Stimulated activated CD4-positive, alpha-beta T cell treated with anti-CD3 and anti-CD28 coated beads, TNF-alpha, amount 100 ng/mL, for 1 hour (primary cell): ENCODE data around the gene KANTR.
"Not testable (repeated sequence)": the region's sequence is repeated elsewhere in the genome, so short reads cannot be mapped to it uniquely, and the experiment has no call there.

Experiments
- DNase-seq, 3 donors: peaks; one replicate each; pipeline ENCODE4 v3.0.0-alpha.2; 2020; ENCODE audit warnings: low read depth in 3 of 3, low spot score in 1 of 3

The KANTR gene

GRCh38 chrX:53125506-53125905 lies 31.6 kb downstream of the KANTR start:
- no peak for DNase-seq

DNA sequence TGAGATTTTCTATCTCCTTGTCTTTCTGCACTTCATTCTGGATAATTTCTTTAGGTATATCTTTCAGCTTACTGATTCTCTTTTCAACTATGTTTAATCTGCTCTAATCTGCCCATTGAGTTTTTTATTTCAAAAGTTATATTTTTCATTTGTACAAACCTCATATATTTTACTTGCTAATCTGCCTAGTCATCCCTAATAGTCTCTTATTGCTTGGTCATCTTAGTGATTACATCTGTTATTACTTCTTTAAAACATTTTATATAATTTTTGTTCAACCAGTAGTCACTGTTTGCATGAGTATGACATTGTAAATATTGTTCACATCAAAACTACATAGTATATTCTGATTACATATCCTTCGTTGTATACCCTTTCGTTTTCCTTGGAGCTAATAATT lies 32.4 kb downstream of the KANTR start:
- no peak for DNase-seq

GRCh38 chrX:53128097-53128749 lies 34.3 kb downstream of the KANTR start:
- DNase-seq: no peak

- DNase-seq: no peak
These were observed 39.5 kb downstream of the KANTR start for GRCh38 chrX:53133400-53133799.

- DNase-seq: no peak
These were observed 41.6 kb downstream of the KANTR start for GRCh38 chrX:53135581-53135980.

DNA sequence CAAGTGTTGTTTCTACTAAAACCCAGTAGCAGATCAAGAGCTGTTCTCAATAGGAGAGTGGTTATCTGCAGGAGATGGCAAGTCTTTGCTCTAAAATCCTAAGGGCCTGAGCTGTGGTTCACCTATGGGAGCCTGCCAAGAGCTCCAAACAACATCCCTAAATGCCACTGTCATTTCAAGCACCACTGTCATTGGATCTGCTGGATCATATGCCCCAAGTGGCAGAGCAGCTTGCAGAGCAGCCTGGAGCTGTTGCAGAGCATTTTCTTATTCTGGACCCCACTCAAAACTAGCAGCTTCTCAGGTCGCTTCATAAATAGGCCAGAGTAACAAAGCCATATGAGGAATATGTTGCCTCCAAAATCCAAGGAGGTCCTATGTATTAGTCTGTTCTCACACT lies 59.6 kb downstream of the KANTR start:
- DNase-seq: no peak

DNA sequence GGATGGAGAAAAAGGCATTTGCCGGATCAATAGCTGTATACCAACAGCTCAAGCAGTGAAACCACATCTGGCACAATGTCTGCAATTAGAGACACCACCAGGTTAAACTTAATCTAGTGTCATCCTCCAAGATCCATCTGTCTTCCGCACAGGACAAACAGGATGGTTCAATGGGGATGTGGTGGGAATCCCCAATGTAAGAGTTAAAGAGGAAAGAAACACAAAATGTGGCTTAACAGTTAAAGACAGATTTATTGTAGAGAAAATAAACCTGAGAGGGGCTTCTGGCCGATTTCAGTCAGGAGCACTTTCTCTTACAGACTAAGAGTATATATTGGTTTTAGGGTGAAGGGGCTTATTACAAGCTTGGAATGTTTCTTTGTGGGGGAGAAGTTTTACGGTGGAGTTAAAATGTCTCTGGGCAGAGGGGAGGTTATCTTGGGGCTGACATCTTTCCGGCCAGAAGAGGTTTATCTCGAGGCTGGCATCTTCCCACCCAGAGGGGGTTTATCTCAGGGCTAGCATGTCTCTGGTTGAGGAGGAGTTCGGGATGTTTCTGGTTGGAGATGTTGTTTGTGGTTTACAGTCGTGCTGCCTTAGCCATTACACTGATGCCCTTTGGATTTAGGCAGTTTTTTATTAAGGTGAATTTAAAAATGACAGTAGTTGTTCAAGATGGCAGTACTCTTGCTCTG lies 61.7 kb downstream of the KANTR start:
- DNase-seq: no peak

DNA sequence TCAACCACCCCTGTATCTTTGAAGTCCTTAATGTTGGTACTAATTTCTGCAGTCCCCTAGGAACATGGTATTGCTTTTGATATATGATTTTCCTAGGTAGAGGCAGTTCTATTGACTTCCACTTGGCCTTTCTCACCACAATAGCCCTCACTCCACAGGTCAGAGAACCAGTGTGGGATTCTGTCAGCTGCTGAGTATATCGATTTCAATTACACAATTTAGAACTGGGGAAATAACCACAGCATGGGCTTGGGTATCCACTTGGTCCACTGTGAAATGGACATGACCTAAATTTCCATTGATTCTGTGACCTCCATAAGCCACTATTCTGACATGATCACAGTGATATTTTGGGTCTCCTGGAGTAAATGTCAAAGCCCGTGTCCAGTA lies 62.3 kb downstream of the KANTR start:
- DNase-seq: no peak

DNA sequence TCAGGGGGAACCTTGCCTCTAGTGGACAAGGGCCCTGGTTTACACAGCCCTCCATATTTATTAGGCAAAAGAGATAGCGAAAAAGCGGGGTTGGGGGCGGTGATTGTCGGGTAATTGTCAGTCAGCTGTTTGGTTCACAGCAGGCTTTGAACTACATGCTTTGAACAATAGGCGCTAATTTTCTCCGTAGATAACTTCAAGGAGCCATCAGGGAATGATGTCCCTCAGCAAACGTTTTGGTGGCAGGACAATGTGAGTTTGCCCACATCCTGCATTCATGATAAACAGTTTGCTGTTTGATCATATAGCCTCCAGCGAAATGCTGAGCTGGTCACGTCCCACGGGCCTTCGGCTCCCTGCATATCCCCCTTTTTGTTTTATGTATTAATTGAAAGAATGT lies 65.2 kb downstream of the KANTR start:
- DNase-seq: no peak

GRCh38 chrX:53160297-53160983 lies 66.5 kb downstream of the KANTR start:
- no peak for DNase-seq

- no peak for DNase-seq
These were observed 69.5 kb downstream of the KANTR start for GRCh38 chrX:53163436-53163835.

GRCh38 chrX:53164566-53164965 lies 70.6 kb downstream of the KANTR start:
- not testable (repeated sequence) for DNase-seq

GRCh38 chrX:53166103-53166502 lies 72.2 kb downstream of the KANTR start:
- no peak for DNase-seq

DNA sequence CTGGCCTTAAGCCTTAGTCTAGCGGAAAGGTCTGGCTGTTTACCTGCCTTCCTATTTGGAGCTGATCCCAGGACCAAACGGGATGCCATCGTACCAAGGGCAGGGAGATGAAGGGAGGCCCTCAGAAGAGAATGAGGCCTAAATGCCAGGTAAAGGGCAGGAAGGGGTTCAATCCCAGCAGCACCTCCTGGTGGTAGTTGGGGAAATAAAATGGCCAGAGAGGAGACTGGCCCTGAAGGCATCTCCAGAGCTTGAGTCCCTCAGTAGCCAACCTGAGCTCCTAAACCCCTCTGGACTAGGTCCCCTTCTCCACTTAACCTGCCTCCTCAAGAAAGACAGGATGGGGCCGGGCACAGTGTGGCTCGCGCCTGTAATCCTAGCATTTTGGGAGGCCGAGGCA lies 77.4 kb downstream of the KANTR start:
- no peak for DNase-seq
